Naive thymus-derived CD4-positive, alpha-beta T cell (primary cell): ENCODE results near the gene EXOG. TPM values are rescaled to one million over a fixed set of nuclear protein-coding genes. Genes with fewer than 3 reads are reported as not detected.

ENCODE experiments used
- ATAC-seq: fragments of 150-1000 bp; cut with Tn5 transposase; 2 replicates; pipeline ENCODE4 v1.10.0; 2021; ENCODE audit warnings: mild to moderate bottlenecking, moderate library complexity
- CTCF ChIA-PET: fragments of 350-600 bp; sonication (Branson Sonifier 250); formaldehyde crosslinking; loops from one replicate; lab custom pipeline; 2021; ENCODE audit warnings: antibody characterized with exemption; lab: Charles Lee
- POLR2A ChIA-PET: fragments of 350-600 bp; sonication (Branson Sonifier 250); formaldehyde crosslinking; loops from one replicate; lab custom pipeline; 2021; ENCODE audit warnings: antibody characterized with exemption, inconsistent platforms; lab: Charles Lee
- DNase-seq, 9 donors: peaks; one replicate each; pipeline versions ENCODE4 v3.0.0 to v3.0.0-alpha.2; 2020 to 2022; ENCODE audit warnings: mixed read lengths in 1 of 9
- H3K27ac ChIP-seq: one replicate; pipeline ENCODE4 v1.7.0; 2013; ENCODE audit warnings: mild to moderate bottlenecking, low read depth, low read length, moderate library complexity
- H3K27me3 ChIP-seq, 2 donors: one replicate each; pipeline ENCODE4 v1.7.0; 2013; ENCODE audit warnings: low read length in 2 of 2, mild to moderate bottlenecking in 2 of 2, moderate library complexity in 2 of 2; ENCODE audit not compliant: control insufficient read depth in 2 of 2, insufficient read depth in 2 of 2
- H3K36me3 ChIP-seq, 3 experiments: 1 replicate in 2 of 3; 2 replicates in 1 of 3; pipeline ENCODE4 v1.7.0; 2013; ENCODE audit warnings: low read length in 3 of 3, mild to moderate bottlenecking in 3 of 3, moderate library complexity in 1 of 3; ENCODE audit not compliant: insufficient read depth in 3 of 3, control insufficient read depth in 2 of 3
- H3K4me1 ChIP-seq, 2 donors: one replicate each; pipeline ENCODE4 v1.7.0; 2013; ENCODE audit warnings: low read length in 2 of 2, mild to moderate bottlenecking in 2 of 2, moderate library complexity in 1 of 2; ENCODE audit not compliant: control insufficient read depth in 2 of 2, insufficient read depth in 2 of 2
- H3K4me3 ChIP-seq: 2 replicates; pipeline ENCODE4 v1.7.0; 2013; ENCODE audit warnings: mild to moderate bottlenecking, low read length
- H3K9me3 ChIP-seq, 3 experiments: 1 replicate in 2 of 3; 2 replicates in 1 of 3; pipeline ENCODE4 v1.7.0; 2013; ENCODE audit warnings: low read length in 3 of 3; ENCODE audit not compliant: control insufficient read depth in 2 of 3
- H3K27ac Mint-ChIP-seq, 9 donors: one replicate each; pipeline ENCODE4 v1.8.0; 2020 to 2022; ENCODE audit warnings: mixed read lengths in 9 of 9, mild to moderate bottlenecking in 8 of 9, moderate library complexity in 5 of 9, inconsistent platforms in 2 of 9
- H3K27me3 Mint-ChIP-seq, 5 donors: one replicate each; pipeline ENCODE4 v1.8.0; 2021 to 2022; ENCODE audit warnings: mixed read lengths in 5 of 5, mild to moderate bottlenecking in 1 of 5
- H3K36me3 Mint-ChIP-seq, 5 donors: one replicate each; pipeline ENCODE4 v1.8.0; 2020 to 2022; ENCODE audit warnings: mixed read lengths in 5 of 5, mild to moderate bottlenecking in 3 of 5, inconsistent platforms in 1 of 5
- H3K4me1 Mint-ChIP-seq, 7 donors: one replicate each; pipeline ENCODE4 v1.8.0; 2020 to 2022; ENCODE audit warnings: mixed read lengths in 7 of 7, mild to moderate bottlenecking in 3 of 7, inconsistent platforms in 1 of 7
- H3K4me3 Mint-ChIP-seq, 10 donors: one replicate each; pipeline ENCODE4 v1.8.0; 2020 to 2022; ENCODE audit warnings: mild to moderate bottlenecking in 10 of 10, mixed read lengths in 10 of 10, moderate library complexity in 6 of 10, inconsistent platforms in 2 of 10
- H3K9me3 Mint-ChIP-seq, 11 donors: one replicate each; pipeline ENCODE4 v1.8.0; 2020 to 2022; ENCODE audit warnings: mixed read lengths in 11 of 11, mild to moderate bottlenecking in 4 of 11, inconsistent platforms in 1 of 11, moderate library complexity in 1 of 11
- intact Hi-C, 2 donors: fragments of 100-400 bp; cut with micrococcal nuclease; formaldehyde crosslinking; loops; one replicate each; pipeline ENCODE4 v1.15.1; 2023
- polyA plus RNA-seq, 2 donors: library from polyadenylated mRNA; unstranded; fragments of 300-500 nt; fragmentation: Illumina TruSeq; gene quantifications; one replicate each; pipeline ENCODE4 v1.2.3, GENCODE V29; 2021
- total RNA-seq, 6 experiments: library from RNA in 5 of 6; stranded (reverse) in 5 of 6; gene quantifications; 1 replicate in 5 of 6; 2 replicates in 1 of 6; pipeline ENCODE4 v1.2.3 and lab custom pipeline; 2021 to 2026

The EXOG gene
- total and polyA plus RNA-seq, 7 experiments from 2014 or later = 6.1 to 31.0 (median 20.7) TPM

DNA sequence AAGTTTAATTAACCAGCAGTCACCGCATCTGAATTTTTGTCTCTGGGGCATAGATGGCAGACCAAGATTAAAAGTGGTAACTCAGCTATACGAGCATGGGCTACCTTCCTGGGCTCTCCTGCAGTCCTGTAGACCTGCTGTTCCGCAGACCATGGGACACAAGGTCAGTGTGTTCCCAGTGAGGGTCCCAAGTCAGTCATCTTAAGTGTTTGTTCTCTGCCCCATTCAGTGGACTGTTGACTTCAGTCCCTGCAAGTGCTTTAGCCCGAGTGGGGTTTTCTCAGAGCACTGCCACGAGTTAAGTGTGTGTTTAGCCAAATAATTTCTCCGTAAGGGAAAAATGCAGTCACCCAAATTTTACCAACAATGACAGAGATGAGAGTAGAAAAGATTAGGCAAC, 4.9 kb upstream of the EXOG start:
- intact Hi-C loops = loop anchor here in 1 of 2 donors (10.0 kb wide), 2 partner anchors 694 to 894 kb away; partner anchors contain the start of gene SLC25A38
- ATAC-seq = no peak
- Mint-ChIP-seq H3K27ac (no peak overlapping the region), H3K27me3 (no peaks in the 10 kb centered on the region), H3K4me3 (no peak overlapping the region), H3K9me3 (no peaks in the 10 kb centered on the region), H3K36me3 (no peaks in the 10 kb centered on the region), H3K4me1 (peaks cover 0 to 7% (median 0%) of the 10 kb centered on the region in 7 donors)
- ChIA-PET CTCF (no interaction called here), POLR2A (no interaction called here)
- Histone ChIP-seq H3K27ac (no peak overlapping the region), H3K4me3 (no peak overlapping the region), H3K27me3 (no peaks in the 10 kb centered on the region), H3K36me3 (peaks cover 0 to under 1% (median 0%) of the 10 kb centered on the region in 3 experiments), H3K4me1 (no peaks in the 10 kb centered on the region), H3K9me3 (no peaks in the 10 kb centered on the region)
- DNase-seq = no peak

DNA sequence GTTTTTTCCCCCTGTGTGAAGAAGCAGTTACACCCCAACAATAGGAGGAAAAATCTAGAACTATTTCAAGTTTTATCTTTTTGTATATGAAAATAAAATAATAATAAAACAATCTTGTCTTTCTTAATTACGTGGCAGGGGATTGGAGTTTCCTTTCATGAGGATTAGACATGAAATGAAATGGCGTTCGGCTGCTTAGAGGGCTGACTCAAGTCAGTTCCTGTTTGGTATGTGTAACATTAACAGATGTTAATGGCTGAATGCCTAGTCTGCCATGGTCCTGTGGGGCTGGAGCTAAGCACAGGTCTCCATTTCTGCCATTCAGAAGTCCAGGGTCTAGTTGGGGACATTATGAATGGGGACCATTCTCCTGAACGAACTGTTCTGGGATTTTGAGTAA, 3.1 kb upstream of the EXOG start:
- CTCF ChIA-PET = interaction anchor here (1.3 kb wide), 2 partner anchors 13 to 159 kb away, joined by 6 to 7 read pairs; no protein-coding TSS in a partner anchor
- Histone ChIP-seq H3K27me3 (no peaks in the 10 kb centered on the region), H3K9me3 (no peaks in the 10 kb centered on the region), H3K4me3 (no peak overlapping the region), H3K36me3 (peaks cover 0 to 5% (median 0%) of the 10 kb centered on the region in 3 experiments), H3K4me1 (peaks cover 0 to 8% of the 10 kb centered on the region in 2 donors), H3K27ac (no peak overlapping the region)
- ATAC-seq (no peak), DNase-seq (no peak)
- Mint-ChIP-seq H3K27ac (no peak overlapping the region), H3K4me1 (peaks cover 4 to 15% (median 12%) of the 10 kb centered on the region in 7 donors), H3K9me3 (no peaks in the 10 kb centered on the region), H3K4me3 (no peak overlapping the region), H3K27me3 (no peaks in the 10 kb centered on the region), H3K36me3 (peaks cover 0 to 2% (median 0%) of the 10 kb centered on the region in 5 donors)
- intact Hi-C loops = loop anchor here in 1 of 2 donors (10.0 kb wide), 2 partner anchors 692 to 892 kb away; partner anchors contain the start of gene SLC25A38
- POLR2A ChIA-PET = no interaction called here

DNA sequence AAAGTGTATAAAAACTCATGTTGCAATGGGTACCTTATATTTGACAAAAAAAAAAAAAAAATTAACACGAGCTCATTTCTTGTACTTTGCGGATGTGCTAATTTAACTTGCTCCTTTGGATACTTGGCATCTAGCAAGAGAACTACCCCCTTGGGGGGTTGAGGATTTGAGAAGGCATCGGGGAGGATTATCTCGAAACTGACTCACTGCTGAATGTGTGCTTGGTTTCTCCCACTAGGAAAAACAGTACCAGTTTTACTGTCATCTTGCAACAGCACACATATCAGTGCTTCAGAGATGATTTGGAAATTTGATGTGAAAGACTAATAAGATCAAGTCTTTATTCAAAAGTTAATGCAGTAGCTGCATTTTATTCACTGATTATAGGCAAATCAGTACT, 891 bp downstream of the EXOG start:
- H3K36me3 ChIP-seq = peaks cover 0 to 16% (median 11%) of the 10 kb centered on the region in 3 experiments
- peak overlapping the region; percentile 92 for H3K4me3 ChIP-seq
- H3K27me3 ChIP-seq = no peaks in the 10 kb centered on the region
- no peak for DNase-seq
- ChIA-PET CTCF (interaction anchor here (0.6 to 2.4 kb wide), 13 partner anchors 9 to 1589 kb away, joined by 3 to 15 read pairs (median 6); no protein-coding TSS in a partner anchor), POLR2A (interaction anchor here (0.8 to 1.5 kb wide), 4 partner anchors 22 to 332 kb away, joined by 3 to 7 read pairs (median 4); partner anchors contain the start of gene OXSR1)
- Mint-ChIP-seq H3K27ac (peak overlapping the region; percentile 20 to 94 (median 86)), H3K4me3 (peak overlapping the region; percentile 82 to 98 (median 95)), H3K4me1 (peaks cover 4 to 29% (median 24%) of the 10 kb centered on the region in 7 donors), H3K36me3 (peaks cover 2 to 19% (median 5%) of the 10 kb centered on the region in 5 donors), H3K9me3 (no peaks in the 10 kb centered on the region), H3K27me3 (no peaks in the 10 kb centered on the region)
- intact Hi-C loops = loop anchor here (2.0 to 10.0 kb wide), 7 partner anchors 150 to 888 kb away; partner anchors contain the start of genes ACAA1 (in 2 of the 2), MYD88 (in 2 of the 2), SLC25A38 (in 1 of the 2) and XYLB (in 1 of the 2)
- H3K9me3 ChIP-seq = no peaks in the 10 kb centered on the region
- H3K4me1 ChIP-seq = peaks cover 0 to 8% of the 10 kb centered on the region in 2 donors
- H3K27ac ChIP-seq = no peak overlapping the region
- ATAC-seq = no peak

DNA sequence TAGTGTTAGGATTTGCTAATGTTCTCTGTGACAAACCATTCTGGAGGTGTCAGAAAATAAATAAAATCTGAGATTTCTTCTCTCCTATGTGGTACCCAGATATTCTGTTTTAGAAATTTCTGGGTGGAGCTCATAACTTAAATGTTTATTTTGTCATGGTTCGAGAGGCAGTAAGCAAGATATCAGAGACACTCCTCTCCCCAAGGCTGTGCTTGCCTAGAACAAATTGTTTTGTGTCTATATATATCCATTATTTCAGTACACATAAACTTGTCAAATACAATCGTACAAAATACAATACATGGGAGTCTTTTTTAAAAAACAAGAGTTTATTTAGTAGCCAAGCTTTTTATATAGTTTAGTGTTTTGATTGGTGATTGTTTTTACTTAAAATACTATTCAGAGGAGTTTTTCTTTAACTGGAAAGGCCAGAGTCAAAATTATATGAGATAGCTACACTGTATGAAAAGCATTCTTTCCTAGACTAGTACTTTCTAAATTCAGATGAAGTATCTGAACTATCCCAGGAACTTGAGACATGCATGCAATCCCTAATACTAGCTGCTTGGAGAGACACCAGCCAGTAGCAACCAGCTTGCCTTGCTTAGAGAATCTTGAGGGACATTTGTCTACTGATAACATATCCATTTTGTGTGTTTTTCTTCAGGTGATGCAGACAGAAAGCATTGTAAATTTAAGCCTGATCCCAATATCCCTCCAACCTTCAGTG, 4.7 kb downstream of the EXOG start:
- Mint-ChIP-seq H3K27ac (no peak overlapping the region), H3K4me1 (peaks cover 4 to 29% (median 24%) of the 10 kb centered on the region in 7 donors), H3K4me3 (no peak overlapping the region), H3K9me3 (no peaks in the 10 kb centered on the region), H3K36me3 (peaks cover 4 to 33% (median 10%) of the 10 kb centered on the region in 5 donors), H3K27me3 (no peaks in the 10 kb centered on the region)
- peaks cover 0 to 30% (median 16%) of the 10 kb centered on the region in 3 experiments for H3K36me3 ChIP-seq
- no peak overlapping the region for H3K4me3 ChIP-seq
- no peak overlapping the region for H3K27ac ChIP-seq
- CTCF ChIA-PET = interaction anchor here (0.7 to 1.6 kb wide), 3 partner anchors 9 to 155 kb away, joined by 3 to 4 read pairs (median 3); no protein-coding TSS in a partner anchor
- no peaks in the 10 kb centered on the region for H3K9me3 ChIP-seq
- peaks cover 0 to 8% of the 10 kb centered on the region in 2 donors for H3K4me1 ChIP-seq
- POLR2A ChIA-PET = interaction anchor here (0.8 kb wide), 1 partner anchor 335 kb away, joined by 3 read pairs; the partner anchor contains the start of gene OXSR1
- DNase-seq (no peak), ATAC-seq (no peak)
- intact Hi-C loops = no loop called here
- no peaks in the 10 kb centered on the region for H3K27me3 ChIP-seq

DNA sequence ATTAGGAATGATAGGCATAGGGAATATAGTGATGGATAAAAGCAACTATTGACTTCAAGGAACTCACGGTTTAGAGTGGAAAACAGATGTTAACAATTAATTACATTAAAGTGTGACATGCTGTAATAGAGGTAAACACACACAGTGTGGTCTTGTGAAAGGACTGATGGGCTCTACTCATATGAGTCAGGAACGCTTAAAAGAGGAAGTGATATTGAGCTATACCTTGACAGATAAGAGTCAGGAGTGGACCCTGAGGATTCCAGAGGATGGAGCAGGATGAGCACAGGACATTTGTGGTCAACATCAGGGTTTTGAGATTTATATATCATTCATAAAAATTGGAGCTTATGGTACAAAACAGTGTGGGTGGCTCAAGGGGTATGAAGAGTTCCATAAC, 11.0 kb downstream of the EXOG start:
- ATAC-seq (no peak), DNase-seq (no peak)
- Mint-ChIP-seq H3K9me3 (no peaks in the 10 kb centered on the region), H3K4me1 (peaks cover 0 to 2% (median 0%) of the 10 kb centered on the region in 7 donors), H3K27ac (peak overlapping the region in 3 of 9 donors; percentile 37 to 72 (median 60)), H3K4me3 (no peak overlapping the region), H3K27me3 (no peaks in the 10 kb centered on the region), H3K36me3 (peaks cover 8 to 40% (median 23%) of the 10 kb centered on the region in 5 donors)
- H3K4me3 ChIP-seq = no peak overlapping the region
- H3K27ac ChIP-seq = no peak overlapping the region
- POLR2A ChIA-PET = no interaction called here
- H3K36me3 ChIP-seq = peaks cover 0 to 33% (median 5%) of the 10 kb centered on the region in 3 experiments
- intact Hi-C loops = no loop called here
- H3K27me3 ChIP-seq = no peaks in the 10 kb centered on the region
- H3K4me1 ChIP-seq = no peaks in the 10 kb centered on the region
- no peaks in the 10 kb centered on the region for H3K9me3 ChIP-seq
- CTCF ChIA-PET = no interaction called here

DNA sequence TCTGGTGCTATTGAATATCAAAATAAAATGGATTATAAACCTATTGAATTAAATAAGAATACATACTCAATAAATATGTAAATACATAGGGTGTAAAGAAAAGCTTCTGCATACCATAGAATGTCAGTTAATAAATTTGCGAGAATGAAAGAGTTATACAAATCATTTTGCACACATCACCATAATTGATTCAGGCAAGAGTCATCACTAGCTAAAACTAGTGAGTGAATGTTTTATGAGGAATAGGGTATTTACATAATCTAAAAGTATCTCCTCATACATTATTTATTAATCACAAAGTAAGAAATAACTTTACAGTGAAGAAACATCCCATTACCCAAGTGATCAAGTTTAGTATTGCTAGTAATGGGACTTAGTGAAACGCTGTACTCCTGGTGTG, 13.6 kb downstream of the EXOG start:
- Histone ChIP-seq H3K9me3 (no peaks in the 10 kb centered on the region), H3K4me3 (no peak overlapping the region), H3K4me1 (no peaks in the 10 kb centered on the region), H3K36me3 (peaks cover 0 to 30% (median 2%) of the 10 kb centered on the region in 3 experiments), H3K27me3 (no peaks in the 10 kb centered on the region), H3K27ac (no peak overlapping the region)
- no peaks in the 10 kb centered on the region for H3K27me3 Mint-ChIP-seq
- H3K4me3 Mint-ChIP-seq = no peak overlapping the region
- peak overlapping the region in 2 of 9 donors; percentile 25 for H3K27ac Mint-ChIP-seq
- DNase-seq = no peak
- intact Hi-C loops = no loop called here
- peaks cover 13 to 39% (median 28%) of the 10 kb centered on the region in 5 donors for H3K36me3 Mint-ChIP-seq
- no peak for ATAC-seq
- POLR2A ChIA-PET = interaction anchor here (1.5 kb wide), 1 partner anchor 11 kb away, joined by 3 read pairs; no protein-coding TSS in a partner anchor
- CTCF ChIA-PET = interaction anchor here (1.4 kb wide), 1 partner anchor 11 kb away, joined by 6 read pairs; no protein-coding TSS in a partner anchor
- H3K4me1 Mint-ChIP-seq = peaks cover 0 to 2% (median 0%) of the 10 kb centered on the region in 7 donors
- no peaks in the 10 kb centered on the region for H3K9me3 Mint-ChIP-seq
